Kidney epithelial cell (primary cell): ENCODE measurements around the gene TSPAN1. TPM values are rescaled to one million over a fixed set of nuclear protein-coding genes. Genes with fewer than 3 reads are reported as not detected.

Experiments
- DNase-seq: peaks from one replicate; pipeline ENCODE4 v3.0.0-alpha.2; 2010; ENCODE audit warnings: low read depth
- H3K27me3 ChIP-seq: 2 replicates; pipeline ENCODE4 v1.6.0; 2011; ENCODE audit warnings: low read length; ENCODE audit not compliant: control insufficient read depth, insufficient read depth
- H3K36me3 ChIP-seq: 2 replicates; pipeline ENCODE4 v1.5.1; 2011; ENCODE audit warnings: low read length; ENCODE audit not compliant: control insufficient read depth, insufficient read depth
- H3K4me3 ChIP-seq: 2 replicates; pipeline ENCODE4 v1.5.1; 2011; ENCODE audit warnings: low read depth, mild to moderate bottlenecking, control low read depth, low read length
- total RNA-seq: library from RNA; depleted of rRNA; stranded (reverse); fragments of >200 nt; gene quantifications from 2 replicates; pipeline ENCODE4 v1.2.3, GENCODE V29; 2015
- TF ChIP-seq, protein P1 (sequence below): IDR thresholded peaks from 2 replicates; pipeline ENCODE4 v1.5.1; 2011; ENCODE audit warnings: mild to moderate bottlenecking, moderate library complexity, low read length, control low read depth, inconsistent platforms; ENCODE audit not compliant: insufficient read depth, poor library complexity, severe bottlenecking

The TSPAN1 gene
- total RNA-seq, 1 donor from 2014 or later = 68.5 TPM

GRCh38 chr1:46197964-46198811, 23.3 kb downstream of the TSPAN1 start, which contains the start of gene POMGNT1:
TSS of gene POMGNT1 (minus strand) at chr1:46198434. CDS start at chr1:46197821, 613 bp downstream.
- Histone ChIP-seq H3K4me3 (peak within 1 kb of the TSS; percentile 75), H3K27me3 (no peaks in the 10 kb centered on the region), H3K36me3 (peaks cover 1% of the 10 kb centered on the region)
- TF ChIP-seq, protein P1, sequence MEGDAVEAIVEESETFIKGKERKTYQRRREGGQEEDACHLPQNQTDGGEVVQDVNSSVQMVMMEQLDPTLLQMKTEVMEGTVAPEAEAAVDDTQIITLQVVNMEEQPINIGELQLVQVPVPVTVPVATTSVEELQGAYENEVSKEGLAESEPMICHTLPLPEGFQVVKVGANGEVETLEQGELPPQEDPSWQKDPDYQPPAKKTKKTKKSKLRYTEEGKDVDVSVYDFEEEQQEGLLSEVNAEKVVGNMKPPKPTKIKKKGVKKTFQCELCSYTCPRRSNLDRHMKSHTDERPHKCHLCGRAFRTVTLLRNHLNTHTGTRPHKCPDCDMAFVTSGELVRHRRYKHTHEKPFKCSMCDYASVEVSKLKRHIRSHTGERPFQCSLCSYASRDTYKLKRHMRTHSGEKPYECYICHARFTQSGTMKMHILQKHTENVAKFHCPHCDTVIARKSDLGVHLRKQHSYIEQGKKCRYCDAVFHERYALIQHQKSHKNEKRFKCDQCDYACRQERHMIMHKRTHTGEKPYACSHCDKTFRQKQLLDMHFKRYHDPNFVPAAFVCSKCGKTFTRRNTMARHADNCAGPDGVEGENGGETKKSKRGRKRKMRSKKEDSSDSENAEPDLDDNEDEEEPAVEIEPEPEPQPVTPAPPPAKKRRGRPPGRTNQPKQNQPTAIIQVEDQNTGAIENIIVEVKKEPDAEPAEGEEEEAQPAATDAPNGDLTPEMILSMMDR = peak; percentile 34
- DNase-seq = no peak

DNA sequence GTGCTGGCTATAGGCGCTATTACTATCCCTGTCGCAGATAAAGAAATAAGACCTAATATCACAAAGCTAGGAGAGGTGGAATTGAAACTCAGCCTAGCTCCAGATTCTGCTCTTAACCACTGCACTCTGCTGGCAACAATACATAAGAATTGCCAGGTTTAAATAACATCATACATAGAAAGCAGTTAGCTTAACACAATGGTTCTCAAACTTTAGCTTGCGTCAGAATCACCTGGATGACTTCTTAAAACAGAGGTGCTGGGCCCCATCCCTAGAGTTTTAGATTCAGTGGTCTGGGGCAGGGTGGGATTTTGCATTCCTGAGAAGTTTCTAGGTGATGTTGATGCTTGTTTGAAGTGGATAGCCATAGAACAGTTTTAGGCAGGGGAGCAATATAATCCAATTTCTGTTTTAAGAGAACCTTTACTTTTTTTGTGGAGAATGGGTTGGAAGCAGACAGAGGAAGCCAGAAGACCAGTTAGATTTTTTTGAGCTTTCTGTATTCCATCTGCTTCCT, 24.4 kb downstream of the TSPAN1 start:
- no peak overlapping the region for H3K4me3 ChIP-seq
- no peaks in the 10 kb centered on the region for H3K36me3 ChIP-seq
- no peaks in the 10 kb centered on the region for H3K27me3 ChIP-seq
- no peak for DNase-seq
- TF ChIP-seq, protein P1 = no peak

GRCh38 chr1:46203738-46204405, 29.0 kb downstream of the TSPAN1 start:
- Histone ChIP-seq H3K27me3 (no peaks in the 10 kb centered on the region), H3K36me3 (no peaks in the 10 kb centered on the region), H3K4me3 (peak overlapping the region; percentile 77)
- TF ChIP-seq, protein P1 = no peak
- no peak for DNase-seq

GRCh38 chr1:46204406-46204742, 29.5 kb downstream of the TSPAN1 start:
- peak overlapping the region; percentile 77 for H3K4me3 ChIP-seq
- no peaks in the 10 kb centered on the region for H3K36me3 ChIP-seq
- DNase-seq = no peak
- TF ChIP-seq, protein P1 = no peak
- H3K27me3 ChIP-seq = no peaks in the 10 kb centered on the region

DNA sequence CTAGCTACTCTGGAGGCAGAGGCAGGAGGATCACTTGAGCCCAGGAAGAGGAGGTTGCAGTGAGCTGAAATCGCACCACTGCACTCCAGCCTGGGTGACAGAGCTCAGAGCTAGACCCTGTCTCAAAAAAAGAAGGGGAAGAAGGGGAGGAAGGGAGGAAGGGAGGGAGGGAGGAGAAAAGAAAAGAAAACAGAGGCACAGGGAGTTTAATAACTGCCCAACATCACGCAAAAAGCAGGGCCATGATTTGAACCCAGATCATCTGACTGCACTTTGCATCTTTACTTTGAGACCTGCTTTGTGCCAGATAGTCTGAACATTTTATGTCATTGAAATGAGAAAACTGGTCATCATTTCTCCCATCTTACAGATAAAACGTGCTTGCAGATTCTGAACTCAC, 30.3 kb downstream of the TSPAN1 start:
- TF ChIP-seq, protein P1 = no peak
- no peaks in the 10 kb centered on the region for H3K36me3 ChIP-seq
- DNase-seq = no peak
- no peaks in the 10 kb centered on the region for H3K27me3 ChIP-seq
- no peak overlapping the region for H3K4me3 ChIP-seq
